Endothelial cell (in vitro differentiated cells): Measurements from ENCODE around the gene RASGEF1C. TPM values are rescaled to one million over a fixed set of nuclear protein-coding genes. Genes with fewer than 3 reads are reported as not detected.

ENCODE experiments used
- DNase-seq: peaks from one replicate; pipeline ENCODE4 v3.0.0; 2021; ENCODE audit warnings: low spot score
- H3K27ac Mint-ChIP-seq: one replicate; pipeline ENCODE4 v1.8.0; 2021; ENCODE audit warnings: mixed read lengths, inconsistent platforms; ENCODE audit not compliant: unreplicated experiment
- H3K27me3 Mint-ChIP-seq: one replicate; pipeline ENCODE4 v1.8.0; 2021; ENCODE audit warnings: mild to moderate bottlenecking, moderate library complexity, mixed read lengths, inconsistent platforms; ENCODE audit not compliant: unreplicated experiment
- H3K36me3 Mint-ChIP-seq: one replicate; pipeline ENCODE4 v1.8.0; 2021; ENCODE audit warnings: mild to moderate bottlenecking, low read depth, mixed read lengths, inconsistent platforms; ENCODE audit not compliant: unreplicated experiment
- H3K4me1 Mint-ChIP-seq: one replicate; pipeline ENCODE4 v1.8.0; 2021; ENCODE audit warnings: mild to moderate bottlenecking, mixed read lengths, inconsistent platforms; ENCODE audit not compliant: unreplicated experiment
- H3K4me3 Mint-ChIP-seq: one replicate; pipeline ENCODE4 v1.8.0; 2021; ENCODE audit warnings: mild to moderate bottlenecking, mixed read lengths, inconsistent platforms; ENCODE audit not compliant: unreplicated experiment
- H3K9me3 Mint-ChIP-seq: one replicate; pipeline ENCODE4 v1.8.0; 2021; ENCODE audit warnings: mixed read lengths, inconsistent platforms; ENCODE audit not compliant: unreplicated experiment
- CTCF ChIP-seq: fragments of 200-600 bp; sonication (generic); IDR thresholded peaks from one replicate; pipeline ENCODE4 v1.5.0; 2021; ENCODE audit warnings: antibody characterized with exemption; ENCODE audit not compliant: unreplicated experiment
- total RNA-seq: library from RNA; stranded (reverse); fragmentation: NEBNext Ultra II Directional; extraction: Animal tissue kit (Norgen Biotek cat#: 25700); gene quantifications from one replicate; pipeline ENCODE4 v1.2.1, GENCODE V29; 2021; ENCODE audit not compliant: unreplicated experiment

Gene RASGEF1C
- total RNA-seq, 1 donor from 2014 or later = 0.64 TPM

GRCh38 chr5:180084638-180085561 lies 124.1 kb downstream of the RASGEF1C start:
- no peak for DNase-seq
- Mint-ChIP-seq H3K4me3 (no peak overlapping the region), H3K9me3 (no peaks in the 10 kb centered on the region), H3K27ac (no peak overlapping the region), H3K36me3 (no peaks in the 10 kb centered on the region), H3K4me1 (peaks cover 5% of the 10 kb centered on the region), H3K27me3 (peaks cover 5% of the 10 kb centered on the region)
- TF ChIP-seq CTCF = no peak

- Mint-ChIP-seq H3K4me3 (no peak overlapping the region), H3K27me3 (peaks cover 5% of the 10 kb centered on the region), H3K9me3 (no peaks in the 10 kb centered on the region), H3K4me1 (peaks cover 5% of the 10 kb centered on the region), H3K36me3 (peaks cover 3% of the 10 kb centered on the region), H3K27ac (no peak overlapping the region)
- no peak for TF ChIP-seq CTCF
- DNase-seq = no peak
These were observed 125.4 kb downstream of the RASGEF1C start for GRCh38 chr5:180083529-180084060.

GRCh38 chr5:180082633-180083420 lies 126.2 kb downstream of the RASGEF1C start:
- peak overlapping the region; percentile 20 for H3K27ac Mint-ChIP-seq
- H3K9me3 Mint-ChIP-seq = no peaks in the 10 kb centered on the region
- no peak for TF ChIP-seq CTCF
- peaks cover 5% of the 10 kb centered on the region for H3K4me1 Mint-ChIP-seq
- no peak overlapping the region for H3K4me3 Mint-ChIP-seq
- DNase-seq = no peak
- H3K27me3 Mint-ChIP-seq = peaks cover 5% of the 10 kb centered on the region
- peaks cover 3% of the 10 kb centered on the region for H3K36me3 Mint-ChIP-seq

- H3K4me3 Mint-ChIP-seq = no peak overlapping the region
- no peak for TF ChIP-seq CTCF
- peaks cover 5% of the 10 kb centered on the region for H3K27me3 Mint-ChIP-seq
- H3K4me1 Mint-ChIP-seq = peaks cover 5% of the 10 kb centered on the region
- no peak overlapping the region for H3K27ac Mint-ChIP-seq
- H3K36me3 Mint-ChIP-seq = peaks cover 3% of the 10 kb centered on the region
- DNase-seq = no peak
- H3K9me3 Mint-ChIP-seq = no peaks in the 10 kb centered on the region
These were observed 127.5 kb downstream of the RASGEF1C start for GRCh38 chr5:180081481-180081880.
